Measurements from ENCODE around the gene SLC49A3. TPM values are rescaled to one million over a fixed set of nuclear protein-coding genes. Genes with fewer than 3 reads are reported as not detected.

Gene SLC49A3
- total RNA-seq, 1 experiment from 2014 or later, result 6.9 TPM

DNA sequence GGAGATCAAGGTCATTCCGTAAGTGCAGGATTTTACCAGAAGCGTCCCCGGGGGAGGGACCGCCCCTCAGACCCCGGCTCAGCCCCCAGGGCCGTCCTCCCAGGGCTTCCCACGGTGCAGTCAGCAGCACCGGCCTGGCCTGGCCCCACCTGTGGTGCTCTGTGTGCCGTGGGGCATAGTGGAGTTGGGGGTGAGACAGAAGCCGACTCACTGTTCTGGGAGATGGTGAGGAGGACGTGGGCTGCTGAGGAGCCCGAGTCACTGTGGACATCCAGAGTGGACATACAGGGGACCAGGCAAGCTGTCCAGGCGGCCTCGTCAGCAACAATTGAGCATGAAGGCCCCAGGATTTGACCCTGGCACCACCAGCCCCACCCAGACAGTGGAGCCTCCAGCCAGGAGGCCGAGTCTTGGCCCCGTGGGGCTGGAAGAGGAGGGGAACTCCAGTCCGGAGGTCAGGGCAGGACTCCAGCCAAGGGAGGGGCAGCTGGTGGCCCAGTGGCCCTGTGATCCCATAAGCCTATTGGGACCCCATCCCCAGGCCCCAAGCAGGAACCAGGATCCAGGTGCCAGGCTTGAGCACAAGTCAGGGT is 34.0 kb downstream of the SLC49A3 start:
- H3K56ac ChIP-seq (ENCODE audit: insufficient read length, low read depth, low read length), result no peak overlapping the region
- H4K8ac ChIP-seq (replicated peaks; ENCODE audit: insufficient read length, low read depth, low read length), result no peak overlapping the region
- no peak overlapping the region for H4K5ac ChIP-seq (ENCODE audit: insufficient read length, low read depth, low read length)
- H4K91ac ChIP-seq (ENCODE audit: insufficient read length, low read depth, low read length), result no peak overlapping the region
- H3K27me3 ChIP-seq (ENCODE audit: insufficient read depth, low read length), result no peaks in the 10 kb centered on the region
- H2AK5ac ChIP-seq (ENCODE audit: insufficient read length, low read length), result no peak overlapping the region
- Mint-ChIP-seq H3K36me3 (ENCODE audit: insufficient read depth in 1 of 3, low read depth in 3 of 3) (no peaks in the 10 kb centered on the region; a peak in 1 of 7 replicates), H3K27me3 (ENCODE audit: low read depth) (no peaks in the 10 kb centered on the region; the same call in none of the 2 replicates), H3K4me1 (peaks cover 0 to 6% of the 10 kb centered on the region in 2 experiments; a peak in 2 of 4 replicates), H3K9me3 (no peaks in the 10 kb centered on the region; a peak in 1 of 5 replicates), H3K27ac (no peak overlapping the region), H3K4me3 (no peak overlapping the region)
- no CpG with 5 or more reads among the region's 17 CpGs for WGBS (ENCODE audit: extremely low coverage, insufficient read length, low lambda C conversion rate)
- H3K79me1 ChIP-seq (ENCODE audit: insufficient read depth, low read depth, low read length, poor library complexity, severe bottlenecking), result no peaks in the 10 kb centered on the region
- H2BK5ac ChIP-seq (ENCODE audit: insufficient read length, low read length), result no peak overlapping the region
- H3K9ac ChIP-seq (ENCODE audit: extremely low read depth, insufficient read length, low read length), result no peak overlapping the region
- H3K23me2 ChIP-seq (ENCODE audit: insufficient read length, low read depth, low read length, poor library complexity, severe bottlenecking), result no peaks in the 10 kb centered on the region
- no peak overlapping the region for H3K4ac ChIP-seq (ENCODE audit: low read depth, low read length)
- no peak overlapping the region for H3K14ac ChIP-seq (ENCODE audit: insufficient read depth, low read length)
- no peak overlapping the region for H3K27ac ChIP-seq (ENCODE audit: insufficient read length, low read depth, low read length)
- H3K79me2 ChIP-seq (ENCODE audit: insufficient read depth, low read length), result no peaks in the 10 kb centered on the region
- H2BK20ac ChIP-seq (ENCODE audit: low read depth, low read length, poor library complexity, severe bottlenecking), result no peak overlapping the region
- no peak overlapping the region for H3K23ac ChIP-seq (ENCODE audit: insufficient read length, low read depth, low read length)
- no peak overlapping the region for H3K18ac ChIP-seq (ENCODE audit: insufficient read length, low read depth, low read length)
- no peaks in the 10 kb centered on the region for H4K20me1 ChIP-seq (ENCODE audit: control insufficient read depth, insufficient read depth, insufficient read length)
- H3K4me1 ChIP-seq (ENCODE audit: insufficient read depth, low read length), result no peaks in the 10 kb centered on the region
- no peak for DNase-seq
- TF ChIP-seq, protein P1, sequence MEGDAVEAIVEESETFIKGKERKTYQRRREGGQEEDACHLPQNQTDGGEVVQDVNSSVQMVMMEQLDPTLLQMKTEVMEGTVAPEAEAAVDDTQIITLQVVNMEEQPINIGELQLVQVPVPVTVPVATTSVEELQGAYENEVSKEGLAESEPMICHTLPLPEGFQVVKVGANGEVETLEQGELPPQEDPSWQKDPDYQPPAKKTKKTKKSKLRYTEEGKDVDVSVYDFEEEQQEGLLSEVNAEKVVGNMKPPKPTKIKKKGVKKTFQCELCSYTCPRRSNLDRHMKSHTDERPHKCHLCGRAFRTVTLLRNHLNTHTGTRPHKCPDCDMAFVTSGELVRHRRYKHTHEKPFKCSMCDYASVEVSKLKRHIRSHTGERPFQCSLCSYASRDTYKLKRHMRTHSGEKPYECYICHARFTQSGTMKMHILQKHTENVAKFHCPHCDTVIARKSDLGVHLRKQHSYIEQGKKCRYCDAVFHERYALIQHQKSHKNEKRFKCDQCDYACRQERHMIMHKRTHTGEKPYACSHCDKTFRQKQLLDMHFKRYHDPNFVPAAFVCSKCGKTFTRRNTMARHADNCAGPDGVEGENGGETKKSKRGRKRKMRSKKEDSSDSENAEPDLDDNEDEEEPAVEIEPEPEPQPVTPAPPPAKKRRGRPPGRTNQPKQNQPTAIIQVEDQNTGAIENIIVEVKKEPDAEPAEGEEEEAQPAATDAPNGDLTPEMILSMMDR (conservative IDR thresholded peaks at IDR 0.05), result no peak
- no peaks in the 10 kb centered on the region for H3K9me3 ChIP-seq (ENCODE audit: control insufficient read depth, low read depth, low read length)
- H3T11ph ChIP-seq (ENCODE audit: low read length), result no peak overlapping the region
- no peak overlapping the region for H2BK15ac ChIP-seq (ENCODE audit: low read depth, low read length)
- H3K4me2 ChIP-seq (ENCODE audit: insufficient read depth, insufficient read length, low read length), result no peak overlapping the region
- H2AFZ ChIP-seq (ENCODE audit: low read length), result no peak overlapping the region
- no peak overlapping the region for H2BK12ac ChIP-seq (ENCODE audit: insufficient read length, low read depth, low read length)
- no peak overlapping the region for H2BK120ac ChIP-seq (ENCODE audit: low read depth, low read length, poor library complexity, severe bottlenecking)
